K562 (cell line): ENCODE results near the gene CDC25B. TPM values are rescaled to one million over a fixed set of nuclear protein-coding genes. Genes with fewer than 3 reads are reported as not detected.

Experiments
- ILF3 ChIP-seq: fragments of 450-650 bp; IDR thresholded peaks from 2 replicates; pipeline ENCODE4 v1.6.1; 2018; ENCODE audit warnings: antibody characterized with exemption, mild to moderate bottlenecking, moderate library complexity, borderline replicate concordance
- MYC ChIP-seq, 2 experiments: fragments of 250-450 bp in 1 of 2; sonication (Bioruptor Pico) in 1 of 2; IDR thresholded peaks; 2 replicates each; pipeline versions ENCODE4 v1.5.1 to v1.6.1; 2012 to 2021; ENCODE audit warnings: low read depth in 2 of 2, borderline replicate concordance in 1 of 2, improper control_type of control experiment in 1 of 2, low read length in 1 of 2, mild to moderate bottlenecking in 1 of 2, moderate library complexity in 1 of 2
- TAF9B ChIP-seq: fragments of 450-650 bp; IDR thresholded peaks from 2 replicates; pipeline ENCODE4 v1.6.1; 2018; ENCODE audit warnings: mild to moderate bottlenecking; ENCODE audit not compliant: partially characterized antibody
- ZNF586 ChIP-seq: fragments of 450-650 bp; formaldehyde crosslinking; conservative IDR thresholded peaks from 2 replicates; pipeline ENCODE4 v1.4.0; 2020; ENCODE audit warnings: mild to moderate bottlenecking, moderate library complexity
- polyA plus RNA-seq, 8 experiments: library from polyadenylated mRNA; depleted of rRNA in 4 of 8; stranded (reverse) in 5 of 8; unstranded in 3 of 8; fragments of >200 nt; fragmentation: Nextera tagmentation in 2 of 8; fragmentation: Illumina TruSeq in 1 of 8; extraction: Ambion mirVana in 2 of 8; extraction: Trizol in 1 of 8; gene quantifications; 2 replicates each; pipeline versions ENCODE4 v1.2.1 to v1.2.3, GENCODE V29; 2011 to 2014; ENCODE audit warnings: inconsistent platforms in 1 of 8, missing spikeins in 1 of 8
- total RNA-seq, 7 experiments: library from RNA; depleted of rRNA in 6 of 7; stranded (reverse); fragments of >200 nt in 6 of 7; fragmentation: Illumina TruSeq in 2 of 7; extraction: Trizol in 2 of 7; gene quantifications; 2 replicates each; pipeline versions ENCODE4 v1.2.1 to v1.2.3, GENCODE V29; 2011 to 2021; ENCODE audit warnings: low replicate concordance in 1 of 7
- TF ChIP-seq, protein P1 (sequence below): fragments of 450-650 bp; IDR thresholded peaks from 2 replicates; pipeline ENCODE4 v1.6.1; 2016; ENCODE audit warnings: low read depth

Gene CDC25B
- total and polyA plus RNA-seq, 9 of the 15 experiments (the other 6 are each of a cell fraction or from before 2014, with no cell fraction given): 2.3 to 35.7 (median 9.5) TPM

DNA sequence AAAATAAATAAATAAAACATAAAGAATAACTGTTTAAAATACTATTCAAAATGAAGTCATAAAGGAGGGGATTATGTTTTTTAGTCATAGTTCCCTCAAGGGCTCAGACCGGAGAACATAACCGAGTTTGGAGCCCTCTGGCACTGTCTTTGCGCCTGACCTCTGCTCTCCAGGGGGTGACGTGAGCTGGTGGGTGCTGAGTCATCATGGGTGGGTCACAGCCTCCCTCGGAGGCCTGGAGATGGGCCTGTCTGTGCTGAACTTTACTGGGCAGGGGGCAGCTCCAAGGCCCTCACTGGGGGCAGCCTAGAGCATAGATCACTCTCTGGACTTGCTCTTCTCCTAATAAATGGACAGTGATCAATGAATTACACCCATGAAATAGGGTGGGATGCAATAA is 47.4 kb downstream of the CDC25B start (continued):
- TF ChIP-seq MYC (IDR thresholded peaks at IDR 0.05; ENCODE audit: low read depth, low read length) (peak; percentile 12; the same call in 1 of the 2 replicates), MYC (CRISPR knock-in tag; IDR thresholded peaks at IDR 0.05; ENCODE audit: borderline replicate concordance, low read depth) (no peak), TAF9B (peak; percentile 30), ILF3 (no peak), ZNF586 (no peak)
- TF ChIP-seq, protein P1, sequence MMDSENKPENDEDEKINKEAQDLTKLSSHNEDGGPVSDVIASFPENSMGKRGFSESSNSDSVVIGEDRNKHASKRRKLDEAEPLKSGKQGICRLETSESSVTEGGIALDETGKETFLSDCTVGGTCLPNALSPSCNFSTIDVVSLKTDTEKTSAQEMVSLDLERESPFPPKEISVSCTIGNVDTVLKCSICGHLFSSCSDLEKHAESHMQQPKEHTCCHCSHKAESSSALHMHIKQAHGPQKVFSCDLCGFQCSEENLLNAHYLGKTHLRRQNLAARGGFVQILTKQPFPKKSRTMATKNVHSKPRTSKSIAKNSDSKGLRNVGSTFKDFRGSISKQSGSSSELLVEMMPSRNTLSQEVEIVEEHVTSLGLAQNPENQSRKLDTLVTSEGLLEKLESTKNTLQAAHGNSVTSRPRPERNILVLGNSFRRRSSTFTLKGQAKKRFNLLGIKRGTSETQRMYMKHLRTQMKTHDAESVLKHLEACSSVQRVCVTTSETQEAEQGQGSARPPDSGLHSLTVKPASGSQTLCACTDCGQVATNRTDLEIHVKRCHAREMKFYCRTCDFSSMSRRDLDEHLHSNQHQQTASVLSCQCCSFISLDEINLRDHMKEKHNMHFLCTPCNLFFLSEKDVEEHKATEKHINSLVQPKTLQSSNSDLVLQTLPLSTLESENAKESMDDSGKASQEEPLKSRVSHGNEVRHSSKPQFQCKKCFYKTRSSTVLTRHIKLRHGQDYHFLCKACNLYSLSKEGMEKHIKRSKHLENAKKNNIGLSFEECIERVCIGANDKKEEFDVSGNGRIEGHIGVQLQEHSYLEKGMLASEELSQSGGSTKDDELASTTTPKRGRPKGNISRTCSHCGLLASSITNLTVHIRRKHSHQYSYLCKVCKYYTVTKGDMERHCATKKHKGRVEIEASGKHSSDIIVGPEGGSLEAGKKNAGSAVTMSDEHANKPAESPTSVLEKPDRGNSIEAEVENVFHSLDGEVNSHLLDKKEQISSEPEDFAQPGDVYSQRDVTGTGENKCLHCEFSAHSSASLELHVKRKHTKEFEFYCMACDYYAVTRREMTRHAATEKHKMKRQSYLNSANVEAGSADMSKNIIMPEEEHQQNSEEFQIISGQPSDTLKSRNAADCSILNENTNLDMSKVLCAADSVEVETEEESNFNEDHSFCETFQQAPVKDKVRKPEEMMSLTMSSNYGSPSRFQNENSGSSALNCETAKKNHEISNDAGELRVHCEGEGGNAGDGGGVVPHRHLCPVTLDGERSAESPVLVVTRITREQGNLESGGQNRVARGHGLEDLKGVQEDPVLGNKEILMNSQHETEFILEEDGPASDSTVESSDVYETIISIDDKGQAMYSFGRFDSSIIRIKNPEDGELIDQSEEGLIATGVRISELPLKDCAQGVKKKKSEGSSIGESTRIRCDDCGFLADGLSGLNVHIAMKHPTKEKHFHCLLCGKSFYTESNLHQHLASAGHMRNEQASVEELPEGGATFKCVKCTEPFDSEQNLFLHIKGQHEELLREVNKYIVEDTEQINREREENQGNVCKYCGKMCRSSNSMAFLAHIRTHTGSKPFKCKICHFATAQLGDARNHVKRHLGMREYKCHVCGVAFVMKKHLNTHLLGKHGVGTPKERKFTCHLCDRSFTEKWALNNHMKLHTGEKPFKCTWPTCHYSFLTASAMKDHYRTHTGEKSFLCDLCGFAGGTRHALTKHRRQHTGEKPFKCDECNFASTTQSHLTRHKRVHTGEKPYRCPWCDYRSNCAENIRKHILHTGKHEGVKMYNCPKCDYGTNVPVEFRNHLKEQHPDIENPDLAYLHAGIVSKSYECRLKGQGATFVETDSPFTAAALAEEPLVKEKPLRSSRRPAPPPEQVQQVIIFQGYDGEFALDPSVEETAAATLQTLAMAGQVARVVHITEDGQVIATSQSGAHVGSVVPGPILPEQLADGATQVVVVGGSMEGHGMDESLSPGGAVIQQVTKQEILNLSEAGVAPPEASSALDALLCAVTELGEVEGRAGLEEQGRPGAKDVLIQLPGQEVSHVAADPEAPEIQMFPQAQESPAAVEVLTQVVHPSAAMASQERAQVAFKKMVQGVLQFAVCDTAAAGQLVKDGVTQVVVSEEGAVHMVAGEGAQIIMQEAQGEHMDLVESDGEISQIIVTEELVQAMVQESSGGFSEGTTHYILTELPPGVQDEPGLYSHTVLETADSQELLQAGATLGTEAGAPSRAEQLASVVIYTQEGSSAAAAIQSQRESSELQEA: no peak
- TF ChIP-seq, all 486 proteins: peak for 52
